HepG2 (cell line): ENCODE results near the gene SPINT4.

ENCODE experiments used
- CTCF ChIP-seq: sonication (generic); formaldehyde crosslinking; IDR thresholded peaks from 2 replicates; pipeline ENCODE4 v1.5.0; 2020; ENCODE audit warnings: mild to moderate bottlenecking, missing genetic modification reagents, moderate library complexity
- IKZF1 ChIP-seq: fragments of 450-650 bp; IDR thresholded peaks from 2 replicates; pipeline ENCODE4 v1.7.1; 2016
- MZF1 ChIP-seq: sonication (generic); formaldehyde crosslinking; IDR thresholded peaks from 2 replicates; pipeline ENCODE4 v1.8.1; 2023; ENCODE audit warnings: mild to moderate bottlenecking, missing genetic modification reagents, borderline replicate concordance
- NR2F2 ChIP-seq: IDR thresholded peaks from 2 replicates; pipeline ENCODE4 v1.6.1; 2012; ENCODE audit warnings: low read depth, inconsistent platforms, borderline replicate concordance
- NRL ChIP-seq: sonication (generic); formaldehyde crosslinking; IDR thresholded peaks from 2 replicates; pipeline ENCODE4 v1.5.0; 2020; ENCODE audit warnings: missing genetic modification reagents, mild to moderate bottlenecking, moderate library complexity, borderline replicate concordance

GRCh38 chr20:45685896-45686295 lies 36.3 kb upstream of the SPINT4 start:
- TF ChIP-seq CTCF (no peak), NR2F2 (no peak), IKZF1 (no peak), MZF1 (CRISPR knock-in tag) (no peak), NRL (no peak)
